ENCODE results near the gene APBB2.
A peak's percentile ranks its signal among the peaks of the same experiment; 100 is the strongest.

- TF ChIP-seq CTCF (IDR thresholded peaks at IDR 0.05) (peak; percentile 47 to 69 (median 60)), POLR2A (IDR thresholded peaks at IDR 0.05) (no peak)
These were observed 238.0 kb downstream of the APBB2 start for GRCh38 chr4:40976343-40976742.

Measured in tibial nerve (tissue), 3 donors.